ENCODE measurements around the gene ZNF48.

ZNF48 gene

GRCh38 chr16:30407102-30407803 is 12.0 kb downstream of the ZNF48 start, which contains the start of gene ZNF771:
Gene ZNF771, plus strand, starts transcription at chr16:30407606. Its CDS starts 448 bp downstream, at chr16:30408054.
- H3K4me1 ChIP-seq (ENCODE audit: control insufficient read depth, insufficient read depth, low read length, poor library complexity, severe bottlenecking) = peaks cover 18% of the 10 kb centered on the region
- H3K36me3 ChIP-seq (ENCODE audit: control insufficient read depth, insufficient read depth, low read length) = no peaks in the 10 kb centered on the region
- peak within 1 kb of the TSS; percentile 51 for H3K27ac ChIP-seq (ENCODE audit: insufficient read depth, low read length, poor library complexity, severe bottlenecking)
- peak; percentile 80 to 88 (median 83) for DNase-seq
- H3K4me3 ChIP-seq (ENCODE audit: insufficient read depth, low read depth, low read length, poor library complexity, severe bottlenecking) = peak within 1 kb of the TSS; percentile 77
- no peaks in the 10 kb centered on the region for H3K9me3 ChIP-seq (ENCODE audit: control insufficient read depth, low read length)
- no peaks in the 10 kb centered on the region for H3K27me3 ChIP-seq (replicated peaks; ENCODE audit: control insufficient read depth, insufficient read depth, low read length, poor library complexity, severe bottlenecking)

GRCh38 chr16:30407804-30408534 is 12.7 kb downstream of the ZNF48 start:
- Histone ChIP-seq H3K36me3 (ENCODE audit: control insufficient read depth, insufficient read depth, low read length) (no peaks in the 10 kb centered on the region), H3K4me3 (ENCODE audit: insufficient read depth, low read depth, low read length, poor library complexity, severe bottlenecking) (peak overlapping the region; percentile 77), H3K4me1 (ENCODE audit: control insufficient read depth, insufficient read depth, low read length, poor library complexity, severe bottlenecking) (peaks cover 18% of the 10 kb centered on the region), H3K27ac (ENCODE audit: insufficient read depth, low read length, poor library complexity, severe bottlenecking) (peak overlapping the region; percentile 51), H3K9me3 (ENCODE audit: control insufficient read depth, low read length) (no peaks in the 10 kb centered on the region), H3K27me3 (replicated peaks; ENCODE audit: control insufficient read depth, insufficient read depth, low read length, poor library complexity, severe bottlenecking) (no peaks in the 10 kb centered on the region)
- no peak for DNase-seq

- Histone ChIP-seq H3K36me3 (ENCODE audit: control insufficient read depth, insufficient read depth, low read length) (no peaks in the 10 kb centered on the region), H3K27me3 (replicated peaks; ENCODE audit: control insufficient read depth, insufficient read depth, low read length, poor library complexity, severe bottlenecking) (no peaks in the 10 kb centered on the region), H3K9me3 (ENCODE audit: control insufficient read depth, low read length) (no peaks in the 10 kb centered on the region), H3K27ac (ENCODE audit: insufficient read depth, low read length, poor library complexity, severe bottlenecking) (no peak overlapping the region), H3K4me3 (ENCODE audit: insufficient read depth, low read depth, low read length, poor library complexity, severe bottlenecking) (no peak overlapping the region), H3K4me1 (ENCODE audit: control insufficient read depth, insufficient read depth, low read length, poor library complexity, severe bottlenecking) (peaks cover 18% of the 10 kb centered on the region)
- DNase-seq = peak; percentile 82 to 88 (median 86)
These were observed 14.2 kb downstream of the ZNF48 start for GRCh38 chr16:30409125-30410060.

GRCh38 chr16:30413112-30413806 is 18.0 kb downstream of the ZNF48 start:
- DNase-seq = no peak
- Histone ChIP-seq H3K4me1 (ENCODE audit: control insufficient read depth, insufficient read depth, low read length, poor library complexity, severe bottlenecking) (peaks cover 12% of the 10 kb centered on the region), H3K27ac (ENCODE audit: insufficient read depth, low read length, poor library complexity, severe bottlenecking) (no peak overlapping the region), H3K4me3 (ENCODE audit: insufficient read depth, low read depth, low read length, poor library complexity, severe bottlenecking) (no peak overlapping the region), H3K27me3 (replicated peaks; ENCODE audit: control insufficient read depth, insufficient read depth, low read length, poor library complexity, severe bottlenecking) (no peaks in the 10 kb centered on the region), H3K36me3 (ENCODE audit: control insufficient read depth, insufficient read depth, low read length) (no peaks in the 10 kb centered on the region), H3K9me3 (ENCODE audit: control insufficient read depth, low read length) (no peaks in the 10 kb centered on the region)

GRCh38 chr16:30414159-30414558 is 18.9 kb downstream of the ZNF48 start:
- Histone ChIP-seq H3K9me3 (ENCODE audit: control insufficient read depth, low read length) (no peaks in the 10 kb centered on the region), H3K4me3 (ENCODE audit: insufficient read depth, low read depth, low read length, poor library complexity, severe bottlenecking) (no peak overlapping the region), H3K27ac (ENCODE audit: insufficient read depth, low read length, poor library complexity, severe bottlenecking) (no peak overlapping the region), H3K36me3 (ENCODE audit: control insufficient read depth, insufficient read depth, low read length) (no peaks in the 10 kb centered on the region), H3K27me3 (replicated peaks; ENCODE audit: control insufficient read depth, insufficient read depth, low read length, poor library complexity, severe bottlenecking) (no peaks in the 10 kb centered on the region), H3K4me1 (ENCODE audit: control insufficient read depth, insufficient read depth, low read length, poor library complexity, severe bottlenecking) (peaks cover 13% of the 10 kb centered on the region)
- DNase-seq = no peak

GRCh38 chr16:30416047-30416603 is 20.9 kb downstream of the ZNF48 start:
- no peak overlapping the region for H3K27ac ChIP-seq (ENCODE audit: insufficient read depth, low read length, poor library complexity, severe bottlenecking)
- DNase-seq = no peak
- H3K4me3 ChIP-seq (ENCODE audit: insufficient read depth, low read depth, low read length, poor library complexity, severe bottlenecking) = no peak overlapping the region
- peaks cover 10% of the 10 kb centered on the region for H3K4me1 ChIP-seq (ENCODE audit: control insufficient read depth, insufficient read depth, low read length, poor library complexity, severe bottlenecking)
- no peaks in the 10 kb centered on the region for H3K9me3 ChIP-seq (ENCODE audit: control insufficient read depth, low read length)
- H3K27me3 ChIP-seq (replicated peaks; ENCODE audit: control insufficient read depth, insufficient read depth, low read length, poor library complexity, severe bottlenecking) = no peaks in the 10 kb centered on the region
- peaks cover 3% of the 10 kb centered on the region for H3K36me3 ChIP-seq (ENCODE audit: control insufficient read depth, insufficient read depth, low read length)

- DNase-seq = no peak
- Histone ChIP-seq H3K4me1 (ENCODE audit: control insufficient read depth, insufficient read depth, low read length, poor library complexity, severe bottlenecking) (peaks cover 10% of the 10 kb centered on the region), H3K27ac (ENCODE audit: insufficient read depth, low read length, poor library complexity, severe bottlenecking) (peak overlapping the region; percentile 68), H3K9me3 (ENCODE audit: control insufficient read depth, low read length) (no peaks in the 10 kb centered on the region), H3K27me3 (replicated peaks; ENCODE audit: control insufficient read depth, insufficient read depth, low read length, poor library complexity, severe bottlenecking) (no peaks in the 10 kb centered on the region), H3K36me3 (ENCODE audit: control insufficient read depth, insufficient read depth, low read length) (peaks cover 4% of the 10 kb centered on the region), H3K4me3 (ENCODE audit: insufficient read depth, low read depth, low read length, poor library complexity, severe bottlenecking) (peak overlapping the region; percentile 78)
These were observed 21.7 kb downstream of the ZNF48 start for GRCh38 chr16:30416624-30417528.

GRCh38 chr16:30417529-30418349 is 22.5 kb downstream of the ZNF48 start:
- peak overlapping the region; percentile 78 for H3K4me3 ChIP-seq (ENCODE audit: insufficient read depth, low read depth, low read length, poor library complexity, severe bottlenecking)

More at GRCh38 chr16:30417529-30418349, 22.5 kb downstream of the ZNF48 start:
- Histone ChIP-seq H3K9me3 (ENCODE audit: control insufficient read depth, low read length) (no peaks in the 10 kb centered on the region), H3K27me3 (replicated peaks; ENCODE audit: control insufficient read depth, insufficient read depth, low read length, poor library complexity, severe bottlenecking) (no peaks in the 10 kb centered on the region), H3K27ac (ENCODE audit: insufficient read depth, low read length, poor library complexity, severe bottlenecking) (peak overlapping the region; percentile 68), H3K4me1 (ENCODE audit: control insufficient read depth, insufficient read depth, low read length, poor library complexity, severe bottlenecking) (peaks cover 10% of the 10 kb centered on the region), H3K36me3 (ENCODE audit: control insufficient read depth, insufficient read depth, low read length) (peaks cover 6% of the 10 kb centered on the region)
- peak; percentile 75 to 82 (median 79) for DNase-seq
